Astrocyte (in vitro differentiated cells and primary cell): ENCODE data around the gene WDR7.

Source experiments
- EZH2 ChIP-seq: IDR thresholded peaks from 2 replicates; pipeline ENCODE4 v1.6.1; 2012; ENCODE audit warnings: mild to moderate bottlenecking, low read length, inconsistent platforms; ENCODE audit not compliant: insufficient read depth
- TF ChIP-seq, protein P1 (sequence below): IDR thresholded peaks from 2 replicates; pipeline ENCODE4 v1.5.1; 2011; ENCODE audit warnings: low read depth, mild to moderate bottlenecking, inconsistent platforms, low read length, moderate library complexity; ENCODE audit not compliant: insufficient read depth

DNA sequence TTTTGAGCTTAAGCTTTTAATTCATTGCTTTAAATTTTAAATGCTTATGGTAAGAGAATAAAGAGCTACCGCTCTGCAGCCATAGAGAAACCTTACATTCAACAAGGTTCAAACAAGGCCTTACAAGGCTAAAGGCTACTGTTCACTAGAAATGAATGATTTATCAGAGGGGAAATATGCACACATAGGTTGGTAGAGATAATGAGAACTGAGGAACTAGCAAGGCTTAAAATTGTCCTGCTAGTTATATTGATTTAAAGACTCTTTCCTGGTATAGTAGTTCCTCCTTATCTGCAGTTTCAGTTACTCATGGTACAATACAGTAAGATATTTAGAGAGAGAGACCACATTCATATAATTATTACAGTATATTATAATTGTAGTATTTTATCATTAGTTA, 193.4 kb downstream of the WDR7 start:
- TF ChIP-seq, protein P1, sequence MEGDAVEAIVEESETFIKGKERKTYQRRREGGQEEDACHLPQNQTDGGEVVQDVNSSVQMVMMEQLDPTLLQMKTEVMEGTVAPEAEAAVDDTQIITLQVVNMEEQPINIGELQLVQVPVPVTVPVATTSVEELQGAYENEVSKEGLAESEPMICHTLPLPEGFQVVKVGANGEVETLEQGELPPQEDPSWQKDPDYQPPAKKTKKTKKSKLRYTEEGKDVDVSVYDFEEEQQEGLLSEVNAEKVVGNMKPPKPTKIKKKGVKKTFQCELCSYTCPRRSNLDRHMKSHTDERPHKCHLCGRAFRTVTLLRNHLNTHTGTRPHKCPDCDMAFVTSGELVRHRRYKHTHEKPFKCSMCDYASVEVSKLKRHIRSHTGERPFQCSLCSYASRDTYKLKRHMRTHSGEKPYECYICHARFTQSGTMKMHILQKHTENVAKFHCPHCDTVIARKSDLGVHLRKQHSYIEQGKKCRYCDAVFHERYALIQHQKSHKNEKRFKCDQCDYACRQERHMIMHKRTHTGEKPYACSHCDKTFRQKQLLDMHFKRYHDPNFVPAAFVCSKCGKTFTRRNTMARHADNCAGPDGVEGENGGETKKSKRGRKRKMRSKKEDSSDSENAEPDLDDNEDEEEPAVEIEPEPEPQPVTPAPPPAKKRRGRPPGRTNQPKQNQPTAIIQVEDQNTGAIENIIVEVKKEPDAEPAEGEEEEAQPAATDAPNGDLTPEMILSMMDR, result no peak
- no peak for TF ChIP-seq EZH2
